Measurements from ENCODE around the gene MFSD12. TPM values are rescaled to one million over a fixed set of nuclear protein-coding genes. Genes with fewer than 3 reads are reported as not detected.

The MFSD12 gene
- total RNA-seq, 4 donors from 2014 or later, result 36.4 to 90.9 (median 66.7) TPM

- Histone ChIP-seq H3K4me3 (replicated peaks in 1 of 3) (no peak overlapping the region), H3K9me3 (no peaks in the 10 kb centered on the region), H3K27me3 (peaks cover 13% of the 10 kb centered on the region), H3K4me1 (peaks cover 14 to 33% of the 10 kb centered on the region in 2 donors), H3K27ac (no peak overlapping the region), H3K36me3 (no peaks in the 10 kb centered on the region)
- WGBS, 2 donors, result 28 to 62% methylated on average over 9 to 10 of the region's 11 CpGs
- no peak for DNase-seq
- no peak for TF ChIP-seq POLR2A (IDR thresholded peaks at IDR 0.05)
- TF ChIP-seq, protein P1, sequence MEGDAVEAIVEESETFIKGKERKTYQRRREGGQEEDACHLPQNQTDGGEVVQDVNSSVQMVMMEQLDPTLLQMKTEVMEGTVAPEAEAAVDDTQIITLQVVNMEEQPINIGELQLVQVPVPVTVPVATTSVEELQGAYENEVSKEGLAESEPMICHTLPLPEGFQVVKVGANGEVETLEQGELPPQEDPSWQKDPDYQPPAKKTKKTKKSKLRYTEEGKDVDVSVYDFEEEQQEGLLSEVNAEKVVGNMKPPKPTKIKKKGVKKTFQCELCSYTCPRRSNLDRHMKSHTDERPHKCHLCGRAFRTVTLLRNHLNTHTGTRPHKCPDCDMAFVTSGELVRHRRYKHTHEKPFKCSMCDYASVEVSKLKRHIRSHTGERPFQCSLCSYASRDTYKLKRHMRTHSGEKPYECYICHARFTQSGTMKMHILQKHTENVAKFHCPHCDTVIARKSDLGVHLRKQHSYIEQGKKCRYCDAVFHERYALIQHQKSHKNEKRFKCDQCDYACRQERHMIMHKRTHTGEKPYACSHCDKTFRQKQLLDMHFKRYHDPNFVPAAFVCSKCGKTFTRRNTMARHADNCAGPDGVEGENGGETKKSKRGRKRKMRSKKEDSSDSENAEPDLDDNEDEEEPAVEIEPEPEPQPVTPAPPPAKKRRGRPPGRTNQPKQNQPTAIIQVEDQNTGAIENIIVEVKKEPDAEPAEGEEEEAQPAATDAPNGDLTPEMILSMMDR (IDR thresholded peaks at IDR 0.05), result no peak
- intact Hi-C loops (cut with DNase I), result no loop called here
Observed at GRCh38 chr19:3604987-3605343, 47.6 kb upstream of the MFSD12 start.

DNA sequence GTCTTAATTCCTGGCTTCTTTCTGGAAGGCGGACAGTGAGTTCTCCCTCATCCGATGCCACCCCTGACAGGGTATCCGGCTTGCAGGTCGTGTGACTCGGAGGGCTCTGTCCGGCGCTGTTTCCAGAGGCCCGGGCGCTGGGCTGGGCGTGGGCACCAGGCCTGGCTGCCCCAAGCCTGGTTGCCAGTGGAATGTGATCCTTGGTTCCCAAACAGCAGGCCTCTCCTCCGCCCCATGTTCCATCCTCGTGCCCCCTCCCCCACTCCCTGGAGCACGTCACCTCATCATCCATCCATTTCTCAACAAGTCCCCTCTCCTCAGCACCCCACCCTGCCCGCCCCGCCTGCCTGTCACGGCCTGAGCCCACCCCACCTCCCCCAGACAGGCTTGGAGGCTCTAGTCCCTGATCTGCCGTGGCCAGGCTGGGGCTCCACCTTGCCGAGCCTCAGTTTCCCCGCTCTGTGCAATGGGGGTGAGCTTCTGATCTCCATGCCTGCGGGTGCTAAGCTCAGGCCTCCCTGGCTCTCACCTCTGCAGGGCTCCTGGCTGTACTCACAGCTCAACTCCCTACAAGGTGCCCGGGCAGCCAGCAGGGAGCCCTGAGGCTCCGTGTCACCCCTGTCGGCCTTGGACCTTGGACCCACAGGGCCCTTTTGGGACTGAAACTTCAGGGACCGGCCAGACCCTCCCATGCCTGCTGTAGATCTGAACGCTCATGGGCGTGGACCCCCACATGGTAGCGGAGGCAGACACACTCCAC, 47.0 kb upstream of the MFSD12 start:
- peaks cover 14 to 33% of the 10 kb centered on the region in 2 donors for H3K4me1 ChIP-seq
- no peak overlapping the region for H3K4me3 ChIP-seq (replicated peaks in 1 of 3)

GRCh38 chr19:3603121-3603811, 45.9 kb upstream of the MFSD12 start:
- Histone ChIP-seq H3K9me3 (no peaks in the 10 kb centered on the region), H3K27me3 (peaks cover 13% of the 10 kb centered on the region), H3K4me1 (peaks cover 14 to 23% of the 10 kb centered on the region in 2 donors), H3K4me3 (replicated peaks in 1 of 3) (no peak overlapping the region), H3K36me3 (no peaks in the 10 kb centered on the region), H3K27ac (no peak overlapping the region)
- TF ChIP-seq POLR2A (IDR thresholded peaks at IDR 0.05), result no peak
- intact Hi-C loops (cut with DNase I), result no loop called here
- DNase-seq, result no peak
- WGBS, 2 donors, result 54 to 77% methylated on average over 14 to 15 of the region's 23 CpGs

More for the DNA sequence above, 47.0 kb upstream of the MFSD12 start:
- intact Hi-C loops (cut with DNase I), result no loop called here
- H3K27me3 ChIP-seq, result peaks cover 13% of the 10 kb centered on the region
- H3K27ac ChIP-seq, result no peak overlapping the region
- no peaks in the 10 kb centered on the region for H3K9me3 ChIP-seq
- DNase-seq, result no peak
- WGBS, 2 donors, result 77 to 80% methylated on average over 23 to 26 of the region's 27 CpGs
- TF ChIP-seq, protein P1 (IDR thresholded peaks at IDR 0.05), result no peak
- TF ChIP-seq POLR2A (IDR thresholded peaks at IDR 0.05), result no peak
- no peaks in the 10 kb centered on the region for H3K36me3 ChIP-seq

GRCh38 chr19:3601021-3601420, 43.6 kb upstream of the MFSD12 start:
- peaks cover under 1 to 2% of the 10 kb centered on the region in 2 donors for H3K4me1 ChIP-seq
- no peaks in the 10 kb centered on the region for H3K9me3 ChIP-seq
- no peaks in the 10 kb centered on the region for H3K36me3 ChIP-seq
- 81 to 89% methylated on average over 12 of the region's 12 CpGs for WGBS, 2 donors
- intact Hi-C loops (cut with DNase I), result no loop called here
- peaks cover 1% of the 10 kb centered on the region for H3K27me3 ChIP-seq
- no peak overlapping the region for H3K4me3 ChIP-seq (replicated peaks in 1 of 3)
- no peak overlapping the region for H3K27ac ChIP-seq
- no peak for TF ChIP-seq POLR2A (IDR thresholded peaks at IDR 0.05)
- TF ChIP-seq, protein P1 (IDR thresholded peaks at IDR 0.05), result no peak
- no peak for DNase-seq

- intact Hi-C loops (cut with DNase I), result no loop called here
- no peaks in the 10 kb centered on the region for H3K9me3 ChIP-seq
- TF ChIP-seq, protein P1 (IDR thresholded peaks at IDR 0.05), result no peak
- no peak for TF ChIP-seq POLR2A (IDR thresholded peaks at IDR 0.05)
- H3K27ac ChIP-seq, result no peak overlapping the region
- no peaks in the 10 kb centered on the region for H3K4me1 ChIP-seq
- DNase-seq, result no peak
- H3K27me3 ChIP-seq, result no peaks in the 10 kb centered on the region
- WGBS, 2 donors, result 92 to 97% methylated on average over 14 to 16 of the region's 28 CpGs
- H3K4me3 ChIP-seq (replicated peaks in 1 of 3), result no peak overlapping the region
- H3K36me3 ChIP-seq, result no peaks in the 10 kb centered on the region
Observed at GRCh38 chr19:3599776-3600187, 42.4 kb upstream of the MFSD12 start.

Data from thyroid gland (tissue), 4 donors.